ENCODE results near the gene PIGQ. TPM values are rescaled to one million over a fixed set of nuclear protein-coding genes. Genes with fewer than 3 reads are reported as not detected.

The PIGQ gene
- total and polyA plus RNA-seq, 2 of the 13 experiments (the other 11 are each of a cell fraction or from before 2014, with no cell fraction given), result 7.7 to 19.7 TPM

DNA sequence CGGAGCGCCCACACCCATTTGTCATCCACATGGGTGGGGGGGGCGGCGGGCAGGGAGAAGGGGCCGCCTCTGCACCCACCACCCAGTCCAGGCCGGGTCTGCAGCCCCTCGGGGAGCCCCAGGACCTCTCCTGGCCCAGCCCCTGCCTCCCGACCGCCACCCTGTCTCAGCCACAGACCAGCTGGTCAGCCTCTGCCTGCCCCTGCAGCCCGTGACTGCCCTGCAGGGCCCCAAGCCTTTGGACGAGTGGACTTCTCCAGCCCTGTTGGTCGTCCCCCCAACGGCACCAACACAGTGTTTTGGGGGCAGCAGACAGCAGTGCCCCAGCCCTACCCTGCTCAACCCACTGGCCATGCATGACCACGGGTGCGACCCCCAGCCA, 8.4 kb upstream of the PIGQ start (continued):
- TF ChIP-seq GLI4 (CRISPR knock-in tag; IDR thresholded peaks at IDR 0.05; ENCODE audit: borderline replicate concordance) (no peak), ZNF121 (CRISPR knock-in tag; IDR thresholded peaks at IDR 0.05) (no peak), CEBPB (IDR thresholded peaks at IDR 0.05; ENCODE audit: borderline replicate concordance, low read depth, low read length) (no peak)

DNA sequence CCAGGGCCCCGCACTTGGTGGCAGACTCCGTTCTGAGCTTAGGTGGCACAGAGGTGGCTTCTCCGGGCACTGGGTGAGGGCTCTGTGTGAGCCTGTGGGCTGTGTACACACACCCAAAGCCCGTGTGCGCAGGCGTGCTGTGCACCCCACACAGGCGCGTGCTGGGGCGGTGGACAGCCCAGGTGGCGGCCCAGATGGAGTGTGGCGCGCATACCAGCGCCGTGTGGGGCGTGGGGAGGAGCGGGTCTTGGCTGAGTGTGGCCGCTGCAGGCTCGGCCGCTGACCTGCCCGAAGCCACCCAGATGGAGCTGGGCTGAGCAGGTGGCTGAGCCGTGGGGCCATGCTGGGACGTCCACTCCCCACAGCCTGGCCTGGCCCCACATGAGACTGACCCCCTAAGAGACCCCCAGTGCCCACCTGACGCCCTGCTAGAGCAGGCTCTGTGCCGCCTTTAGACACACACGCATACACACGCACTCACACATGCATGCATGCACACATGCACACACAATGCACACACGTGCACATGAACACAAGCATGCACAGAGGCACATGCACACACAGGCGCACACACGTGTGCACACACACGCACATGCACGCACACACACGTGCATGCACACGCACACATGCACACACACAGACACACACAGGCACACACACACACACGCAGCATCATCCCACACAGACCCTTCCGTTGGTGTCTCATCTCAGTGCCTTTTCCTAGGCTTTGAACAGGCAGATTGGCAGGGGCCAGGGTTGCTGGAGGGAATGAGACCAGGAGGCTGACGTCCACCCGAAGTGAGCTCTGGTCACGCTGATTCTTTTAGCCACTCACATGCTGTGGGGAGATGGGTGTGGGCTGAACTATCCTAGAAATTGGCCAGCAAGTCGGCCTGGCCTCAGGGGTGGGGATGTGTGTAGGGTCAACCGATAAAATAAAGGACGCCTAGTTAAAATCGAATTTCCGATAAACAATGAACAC, 7.5 kb upstream of the PIGQ start:
- no peaks in the 10 kb centered on the region for H3K9me3 ChIP-seq (ENCODE audit: low read length)
- no peak overlapping the region for H3K4me3 ChIP-seq (replicated peaks in 1 of 3; ENCODE audit: insufficient read depth in 1 of 3, low read depth in 2 of 3, low read length in 3 of 3)
- WGBS (ENCODE audit: low lambda C conversion rate), result 51% methylated on average over 26 of the region's 43 CpGs
- H3K9ac ChIP-seq (ENCODE audit: insufficient read depth, low read depth, low read length), result no peak overlapping the region
- H3K27me3 ChIP-seq (ENCODE audit: control insufficient read depth in 1 of 2, insufficient read depth in 2 of 2, low read length in 2 of 2), result peaks cover 18 to 64% of the 10 kb centered on the region in 2 experiments
- H3K27ac ChIP-seq (ENCODE audit: extremely low read length, insufficient read depth, low read length), result no peak overlapping the region
- H4K20me1 ChIP-seq (ENCODE audit: insufficient read depth, low read length), result no peaks in the 10 kb centered on the region
- H3K4me2 ChIP-seq (ENCODE audit: low read depth, low read length), result no peak overlapping the region; the same call in 1 of the 2 replicates
- in situ Hi-C loops (cut with HindIII; ENCODE audit: extremely low pct_ligation_motif_present, low pct_unique_long_range_greater_than_20kb) (no loop called here), intact Hi-C loops (cut with micrococcal nuclease; ENCODE audit: unreplicated experiment) (no loop called here)
- DNase-seq (ENCODE audit: low spot score), result no peak
- ATAC-seq, result no peak
- no peak for FAIRE-seq
- POLR2A ChIA-PET, result no interaction called here
- no TSS peak for BruUV-seq (replicated peaks)
- H3K36me3 ChIP-seq (replicated peaks in 1 of 2; ENCODE audit: control insufficient read depth in 1 of 2, insufficient read depth in 2 of 2, low read length in 2 of 2), result no peaks in the 10 kb centered on the region
- H3K79me2 ChIP-seq (ENCODE audit: insufficient read depth, low read length), result no peaks in the 10 kb centered on the region
- peaks cover 73% of the 10 kb centered on the region for H3K4me1 ChIP-seq (ENCODE audit: insufficient read depth, low read length)
- H2AFZ ChIP-seq (ENCODE audit: low read length), result no peak overlapping the region
- CTCF ChIA-PET (ENCODE audit: low intra/inter-chr PET ratio, low total read pairs), result no interaction called here
- no peak for TF ChIP-seq THAP9 (CRISPR knock-in tag; IDR thresholded peaks at IDR 0.05; ENCODE audit: borderline replicate concordance)
- no peak for TF ChIP-seq CBX1 (IDR thresholded peaks at IDR 0.05; ENCODE audit: low read depth)
- TF ChIP-seq, protein P1, sequence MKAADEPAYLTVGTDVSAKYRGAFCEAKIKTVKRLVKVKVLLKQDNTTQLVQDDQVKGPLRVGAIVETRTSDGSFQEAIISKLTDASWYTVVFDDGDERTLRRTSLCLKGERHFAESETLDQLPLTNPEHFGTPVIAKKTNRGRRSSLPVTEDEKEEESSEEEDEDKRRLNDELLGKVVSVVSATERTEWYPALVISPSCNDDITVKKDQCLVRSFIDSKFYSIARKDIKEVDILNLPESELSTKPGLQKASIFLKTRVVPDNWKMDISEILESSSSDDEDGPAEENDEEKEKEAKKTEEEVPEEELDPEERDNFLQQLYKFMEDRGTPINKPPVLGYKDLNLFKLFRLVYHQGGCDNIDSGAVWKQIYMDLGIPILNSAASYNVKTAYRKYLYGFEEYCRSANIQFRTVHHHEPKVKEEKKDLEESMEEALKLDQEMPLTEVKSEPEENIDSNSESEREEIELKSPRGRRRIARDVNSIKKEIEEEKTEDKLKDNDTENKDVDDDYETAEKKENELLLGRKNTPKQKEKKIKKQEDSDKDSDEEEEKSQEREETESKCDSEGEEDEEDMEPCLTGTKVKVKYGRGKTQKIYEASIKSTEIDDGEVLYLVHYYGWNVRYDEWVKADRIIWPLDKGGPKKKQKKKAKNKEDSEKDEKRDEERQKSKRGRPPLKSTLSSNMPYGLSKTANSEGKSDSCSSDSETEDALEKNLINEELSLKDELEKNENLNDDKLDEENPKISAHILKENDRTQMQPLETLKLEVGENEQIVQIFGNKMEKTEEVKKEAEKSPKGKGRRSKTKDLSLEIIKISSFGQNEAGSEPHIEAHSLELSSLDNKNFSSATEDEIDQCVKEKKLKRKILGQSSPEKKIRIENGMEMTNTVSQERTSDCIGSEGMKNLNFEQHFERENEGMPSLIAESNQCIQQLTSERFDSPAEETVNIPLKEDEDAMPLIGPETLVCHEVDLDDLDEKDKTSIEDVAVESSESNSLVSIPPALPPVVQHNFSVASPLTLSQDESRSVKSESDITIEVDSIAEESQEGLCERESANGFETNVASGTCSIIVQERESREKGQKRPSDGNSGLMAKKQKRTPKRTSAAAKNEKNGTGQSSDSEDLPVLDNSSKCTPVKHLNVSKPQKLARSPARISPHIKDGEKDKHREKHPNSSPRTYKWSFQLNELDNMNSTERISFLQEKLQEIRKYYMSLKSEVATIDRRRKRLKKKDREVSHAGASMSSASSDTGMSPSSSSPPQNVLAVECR (CRISPR knock-in tag; IDR thresholded peaks at IDR 0.05; ENCODE audit: borderline replicate concordance), result 0 out of 2 replicates have a peak, but pooled peaks have one; percentile 5
- no peak for TF ChIP-seq ZNF543 (CRISPR knock-in tag; IDR thresholded peaks at IDR 0.05)
- TF ChIP-seq MNT (IDR thresholded peaks at IDR 0.05), result peak; percentile 98
- no peak for TF ChIP-seq GATAD2A (CRISPR knock-in tag; IDR thresholded peaks at IDR 0.05)
- TF ChIP-seq KLF12 (CRISPR knock-in tag; IDR thresholded peaks at IDR 0.05; ENCODE audit: borderline replicate concordance), result no peak
- no peak for TF ChIP-seq GPBP1L1 (CRISPR knock-in tag; IDR thresholded peaks at IDR 0.05)

Data from HepG2 (cell line).